ENCODE measurements around the gene MB21D2.
A peak's percentile ranks its signal among the peaks of the same experiment; 100 is the strongest.

Gene MB21D2

DNA sequence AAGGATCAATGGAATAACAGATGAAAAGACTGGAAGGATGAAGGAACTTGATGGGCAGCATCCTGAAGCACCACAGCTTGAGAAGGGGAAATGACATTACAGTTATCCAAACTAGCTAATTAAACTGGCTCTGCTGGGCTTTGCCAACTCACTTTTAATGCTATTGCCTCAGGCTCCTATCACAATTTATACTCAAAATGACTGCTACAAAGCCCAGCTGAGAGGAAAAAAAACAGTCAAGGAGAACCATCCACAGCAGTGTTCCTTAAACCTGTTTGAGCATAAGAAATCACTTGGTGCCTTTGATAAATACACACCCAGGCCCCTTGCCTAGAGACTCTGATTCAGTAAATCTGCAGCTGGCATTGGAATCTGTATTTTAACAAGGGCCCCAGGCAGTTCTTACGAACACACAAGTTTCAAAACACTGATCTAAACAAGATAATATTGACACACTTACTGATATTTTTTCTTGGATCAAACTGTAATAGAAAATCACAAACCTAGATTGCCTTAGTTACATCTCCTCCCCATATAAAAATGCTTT, 85.8 kb downstream of the MB21D2 start:
- no peak for DNase-seq

DNA sequence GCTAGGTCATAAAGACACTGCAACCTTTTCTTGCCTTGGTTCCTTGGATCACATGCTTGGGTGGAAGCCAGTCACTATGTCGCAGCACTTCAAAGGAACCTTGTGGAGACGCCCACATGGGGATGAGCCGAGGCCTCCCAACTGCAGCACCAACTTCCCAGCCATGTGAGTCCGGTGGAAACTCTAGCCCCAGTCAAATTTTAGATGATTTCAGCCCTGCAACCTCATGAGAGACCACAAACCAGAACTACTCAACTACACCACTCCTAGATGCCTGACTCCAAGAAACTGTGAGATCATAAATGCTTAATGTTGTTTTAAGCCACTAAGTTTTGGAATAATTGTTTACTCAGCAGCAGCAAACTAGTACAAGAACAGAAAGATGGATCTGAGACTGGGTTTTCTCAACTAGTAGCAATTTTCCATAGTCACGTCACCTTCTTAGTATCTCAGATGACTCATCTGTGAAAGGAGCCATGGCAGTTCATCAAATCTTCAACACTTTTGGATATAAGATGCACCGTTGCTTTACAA, 86.5 kb downstream of the MB21D2 start:
- no peak for DNase-seq

DNA sequence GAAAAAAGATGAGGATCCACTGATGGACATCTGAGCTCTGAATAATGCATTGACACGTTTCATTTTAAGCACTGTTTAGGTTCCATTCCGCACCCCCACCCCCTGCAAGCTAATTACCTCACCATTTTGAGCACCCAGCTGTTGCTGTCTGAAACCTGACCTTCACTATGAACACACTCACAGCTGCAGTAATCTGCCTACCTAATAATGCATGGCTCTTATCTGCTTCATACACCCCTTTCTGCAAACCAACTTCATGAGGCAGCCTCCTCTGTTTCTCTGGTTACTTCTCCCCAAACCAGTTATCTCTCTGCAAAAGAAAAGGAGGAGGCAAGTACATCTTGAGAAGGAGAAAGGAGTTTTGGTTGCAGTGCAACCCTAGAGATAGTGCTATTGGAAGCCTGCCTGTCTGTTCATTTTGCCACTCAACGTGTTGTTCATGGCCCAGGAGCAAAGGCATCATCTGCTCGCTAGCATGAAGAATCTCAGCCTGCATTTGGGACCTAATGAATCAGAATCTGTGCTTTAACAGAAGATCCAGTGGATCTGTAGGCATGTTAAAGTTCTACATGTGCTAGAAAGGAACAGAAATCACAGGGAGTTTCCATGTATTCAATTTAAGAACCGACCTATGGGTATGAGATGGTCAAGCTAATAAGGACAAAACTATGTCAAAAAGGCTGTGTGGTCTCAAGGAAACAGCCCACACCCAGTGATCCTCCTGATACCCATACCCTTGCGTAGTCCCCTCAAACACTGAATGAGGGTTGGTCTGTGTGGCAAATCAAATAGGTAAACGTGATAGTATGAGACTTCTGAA, 87.2 kb downstream of the MB21D2 start:
- DNase-seq = peak; percentile 39

DNA sequence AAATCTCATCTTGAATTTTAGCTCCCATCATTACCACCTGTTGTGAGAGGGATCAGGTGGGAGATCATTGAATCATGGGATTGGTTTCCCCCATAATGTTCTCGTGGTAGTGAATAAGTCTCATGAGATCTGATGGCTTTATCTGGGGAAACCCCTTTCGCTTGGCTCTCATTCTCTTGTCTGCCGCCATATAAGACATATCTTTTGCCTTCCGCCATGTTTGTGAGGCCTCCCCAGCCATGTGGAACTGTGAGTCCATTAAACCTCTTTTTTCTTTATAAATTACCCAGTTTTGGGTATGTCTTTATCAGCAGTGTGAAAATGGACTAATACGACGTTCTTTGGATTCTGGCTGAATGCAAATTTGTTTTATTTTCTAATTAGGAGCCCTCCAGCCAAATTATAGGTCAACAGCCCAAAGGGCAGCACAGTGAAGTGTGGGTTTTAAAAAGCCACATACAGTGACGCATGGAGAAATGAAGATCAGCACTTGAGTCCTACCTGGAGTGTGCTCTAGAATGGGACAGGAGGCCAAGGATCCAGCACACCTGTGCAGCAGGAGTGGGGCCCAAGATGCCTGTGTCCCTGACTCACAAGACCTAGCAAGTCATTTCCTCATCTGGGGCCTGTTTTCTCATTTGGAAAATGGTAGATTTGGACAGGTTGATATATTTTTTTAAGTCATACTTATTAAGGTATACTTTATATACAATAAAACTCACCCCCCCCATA, 89.6 kb downstream of the MB21D2 start:
- DNase-seq = no peak

DNA sequence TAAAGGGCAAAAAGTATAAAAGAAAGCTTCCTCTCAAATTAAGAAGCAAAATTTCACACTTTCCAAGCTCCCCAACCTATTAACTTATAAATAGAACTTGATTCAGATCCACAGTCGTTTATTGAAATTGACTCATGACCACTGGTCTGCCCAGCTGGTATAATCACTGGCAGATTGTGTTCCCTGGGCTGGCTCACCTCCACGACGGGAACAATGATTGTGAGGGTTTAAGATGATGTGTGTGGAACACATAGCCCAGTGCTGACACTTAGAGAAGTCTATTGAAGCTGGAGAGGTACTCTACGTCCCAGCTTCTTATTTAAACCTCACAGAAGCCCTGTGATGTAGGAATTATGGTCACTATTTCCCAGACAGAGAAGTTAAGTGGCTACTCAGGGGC, 90.4 kb downstream of the MB21D2 start:
- DNase-seq = no peak

DNA sequence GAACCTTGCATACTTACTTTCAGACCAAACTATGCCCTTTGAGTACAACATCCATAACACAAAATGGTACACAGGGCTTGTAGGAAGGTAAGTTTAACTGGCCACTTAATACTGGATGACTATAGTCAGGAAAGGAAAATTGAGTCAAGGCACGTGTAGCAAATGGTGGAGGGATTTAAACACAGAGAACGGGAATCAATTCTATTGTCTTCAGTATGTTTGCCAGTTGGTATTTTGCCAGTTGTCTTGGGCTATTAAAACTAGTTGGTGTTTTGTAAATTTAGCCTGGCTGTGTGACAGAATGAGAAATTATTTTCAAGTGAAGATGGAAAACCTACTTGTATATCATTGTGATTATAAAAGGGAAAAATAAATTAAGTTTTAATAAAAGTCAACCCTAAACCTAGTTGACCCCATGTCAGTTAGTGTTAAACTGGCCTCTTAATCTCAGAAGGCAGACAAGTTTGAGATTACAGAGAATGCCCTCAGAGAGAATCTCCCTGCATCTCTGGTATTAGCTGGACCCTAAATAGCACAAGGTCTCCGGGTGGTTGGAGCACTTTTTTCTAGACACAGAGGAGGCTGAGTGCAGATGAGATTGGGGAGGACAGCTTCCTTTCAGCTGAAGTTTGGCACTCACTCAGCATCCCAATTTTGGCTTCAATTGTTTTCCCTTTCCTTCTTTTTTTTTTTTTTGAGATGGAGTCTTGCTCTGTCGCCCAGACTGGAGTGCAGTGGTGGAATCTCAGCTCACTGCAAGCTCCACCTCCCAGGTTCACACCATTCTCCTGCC, 91.2 kb downstream of the MB21D2 start:
- DNase-seq = peak; percentile 27

DNA sequence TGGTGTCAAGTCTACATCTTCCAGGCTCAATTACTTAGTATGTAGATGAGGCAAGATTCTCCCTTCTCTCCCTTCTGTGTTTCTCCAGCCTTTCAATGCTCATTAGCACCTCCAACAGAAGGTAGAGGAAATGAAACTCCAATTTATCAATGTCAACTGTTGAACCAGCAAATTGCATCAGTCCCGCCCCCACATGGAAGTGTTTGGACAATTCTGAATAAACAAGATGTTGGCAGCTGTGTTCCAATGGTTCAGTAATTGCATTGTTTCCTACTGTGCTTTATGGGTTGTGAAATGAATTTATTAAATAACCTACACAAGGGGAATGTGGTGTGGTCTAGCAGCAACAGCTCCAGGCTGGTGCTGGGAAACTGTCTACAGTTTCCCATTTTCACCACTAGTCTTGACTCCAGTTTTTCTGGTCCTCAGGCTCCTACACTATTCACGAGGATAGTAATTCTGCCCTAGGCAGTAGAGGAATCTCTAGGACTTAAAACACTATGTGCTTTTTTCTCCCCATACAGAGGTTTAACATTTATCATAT, 91.9 kb downstream of the MB21D2 start:
- peak; percentile 85 for DNase-seq

DNA sequence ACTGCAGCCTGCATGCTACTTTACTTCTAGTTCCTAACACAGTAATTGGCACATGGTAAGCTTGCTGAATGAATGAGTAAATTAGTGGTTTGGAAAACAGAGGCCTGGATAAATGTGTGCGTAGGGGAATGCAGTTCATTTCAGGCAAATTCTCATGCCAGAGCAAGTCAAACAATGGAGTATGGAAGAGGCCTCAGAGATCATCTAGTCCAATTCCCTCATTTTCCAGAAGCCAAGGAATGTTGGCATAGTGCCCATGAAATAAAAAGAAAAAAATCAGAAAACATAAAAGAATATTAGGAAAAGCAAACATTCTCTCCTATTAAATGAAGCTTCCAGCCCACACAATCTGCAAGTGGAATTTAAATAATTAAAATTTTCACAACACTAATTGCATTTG, 92.4 kb downstream of the MB21D2 start:
- no peak for DNase-seq

DNA sequence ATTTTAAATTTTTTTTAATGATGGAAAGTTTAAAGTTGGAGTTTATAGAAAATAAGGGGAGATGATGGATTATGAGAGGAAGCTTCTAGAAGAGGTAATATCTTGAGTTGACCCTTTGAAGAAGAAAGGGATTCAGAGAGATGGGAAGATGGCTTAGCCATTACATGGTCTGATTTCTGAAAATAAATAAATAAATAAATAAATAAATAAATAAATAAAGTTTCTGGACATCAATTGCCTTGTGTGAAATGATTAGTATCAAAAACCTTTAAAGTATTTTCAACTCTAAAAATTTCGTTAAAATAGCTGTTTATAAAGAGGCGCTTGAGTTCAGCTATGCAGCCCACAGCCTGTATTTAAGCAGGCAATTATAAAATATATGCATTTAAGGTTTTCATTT, 93.3 kb downstream of the MB21D2 start:
- DNase-seq = no peak

DNA sequence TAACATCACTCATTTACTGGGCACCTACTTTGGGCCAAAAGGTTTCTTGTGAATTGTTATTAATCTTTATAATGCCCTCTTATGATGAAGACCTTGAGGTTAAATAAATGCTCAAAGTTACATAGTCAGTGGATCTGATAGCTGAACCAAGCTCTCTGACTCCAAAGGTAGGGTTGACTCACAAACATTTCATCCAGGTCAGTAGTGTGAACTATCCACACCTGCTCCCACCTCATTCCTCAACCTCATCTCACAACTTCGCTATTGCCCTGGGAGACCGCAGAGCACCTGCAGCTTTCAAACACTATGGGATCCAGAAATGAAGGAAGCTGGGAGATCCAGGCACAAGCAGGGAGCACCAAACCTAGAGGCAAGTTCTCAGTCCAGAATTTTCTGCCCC, 96.5 kb downstream of the MB21D2 start:
- no peak for DNase-seq

DNA sequence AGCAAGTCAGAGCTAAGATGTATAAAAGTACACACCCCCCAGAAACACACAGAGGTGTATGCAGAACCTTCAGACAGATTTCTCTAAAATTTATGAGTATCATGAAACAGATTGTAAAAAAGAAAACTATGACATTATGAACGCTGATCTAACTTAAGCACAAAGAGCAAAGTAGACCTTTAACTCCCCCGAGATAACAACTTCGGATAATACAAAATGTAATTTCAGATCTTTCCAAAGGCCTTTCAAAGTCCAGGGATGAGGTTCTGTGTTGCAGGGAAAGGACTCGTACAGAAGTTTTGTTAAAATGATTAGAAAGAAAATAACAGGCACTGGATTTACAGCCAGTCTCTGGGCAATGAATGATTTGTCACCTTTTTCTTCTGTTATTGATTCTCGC, 97.5 kb downstream of the MB21D2 start:
- DNase-seq = no peak

DNA sequence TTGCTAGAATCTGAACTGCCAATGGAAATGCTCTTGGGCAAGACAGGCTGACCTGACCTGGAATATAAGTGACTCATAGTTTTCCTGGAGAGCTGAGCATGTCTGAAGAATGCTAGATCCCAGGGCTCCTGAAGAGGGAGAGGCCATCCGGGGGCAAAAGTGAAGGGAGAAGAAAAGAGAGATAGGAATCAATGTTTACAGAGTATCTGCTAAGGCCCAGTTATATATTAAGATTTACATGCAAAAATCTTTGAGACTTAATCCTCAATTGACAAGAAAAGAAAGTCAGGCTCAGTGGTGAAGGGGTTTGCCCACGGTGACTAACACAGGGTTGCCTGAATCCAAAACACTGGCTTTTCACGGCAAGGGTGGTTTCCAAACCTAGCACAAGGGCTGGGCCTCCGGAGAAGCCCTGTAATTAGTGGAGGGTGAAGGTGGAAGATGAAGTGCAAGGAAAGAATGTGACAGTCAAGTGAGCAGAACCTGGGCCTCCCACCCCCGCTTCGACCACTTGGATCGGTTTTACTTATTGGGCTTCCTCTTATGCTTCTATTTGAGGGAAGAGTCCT, 98.6 kb downstream of the MB21D2 start:
- DNase-seq = no peak

DNA sequence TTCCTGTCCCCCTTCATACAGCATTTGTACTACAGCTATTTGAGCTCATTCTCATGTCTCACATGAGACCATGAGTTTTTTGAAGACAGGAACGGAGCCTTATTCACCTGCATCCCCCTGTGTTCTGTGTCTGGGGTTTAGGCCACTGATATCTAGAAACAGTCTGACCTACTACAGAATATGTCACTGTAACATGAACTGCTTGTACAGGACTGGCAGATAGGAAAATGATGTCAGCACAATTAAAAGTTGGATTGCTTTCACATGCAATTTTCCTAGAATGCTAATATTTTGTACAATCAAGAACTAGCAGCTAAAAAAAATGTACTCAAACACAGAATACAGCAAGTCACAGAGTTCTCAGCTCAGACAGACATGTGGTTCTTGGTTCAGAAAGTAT, 99.5 kb downstream of the MB21D2 start:
- peak; percentile 21 for DNase-seq

DNA sequence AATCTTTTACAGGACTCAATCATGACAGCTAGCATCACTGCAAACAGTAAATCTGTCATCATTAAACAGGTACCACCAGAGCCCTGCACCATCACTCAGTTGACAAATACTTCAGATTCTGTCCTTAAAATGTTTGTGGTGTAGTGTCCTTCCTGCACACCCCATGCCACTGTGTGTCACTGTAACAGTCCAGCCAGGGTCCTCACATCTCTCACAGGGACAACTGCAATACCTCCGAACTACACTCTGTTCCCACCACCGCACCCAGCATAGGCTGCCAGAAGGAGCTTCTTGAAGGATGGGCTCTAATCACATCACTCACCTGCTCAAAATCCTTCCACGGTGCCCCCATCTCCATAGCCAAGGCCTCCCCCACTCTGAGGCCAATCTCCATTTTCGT, 100.2 kb downstream of the MB21D2 start:
- DNase-seq = no peak

DNA sequence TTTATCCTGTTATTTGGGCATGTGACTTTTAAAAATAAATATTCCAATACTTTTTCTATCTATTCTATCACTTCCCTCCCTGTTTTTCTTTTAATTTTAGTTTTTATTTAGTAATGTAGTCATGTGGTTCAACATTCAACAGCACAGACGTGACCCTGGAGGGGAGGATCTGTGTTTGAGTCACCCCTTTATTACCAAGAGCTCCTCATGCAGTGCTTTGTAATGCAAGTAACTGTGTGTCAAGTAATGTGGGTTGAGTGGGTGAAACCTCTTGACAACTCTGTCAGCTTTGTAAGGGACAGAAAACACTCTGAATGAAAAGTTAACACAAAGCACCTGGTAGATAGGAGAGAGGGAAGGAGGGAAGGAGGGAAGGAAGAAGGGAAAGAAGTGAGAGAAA, 100.6 kb downstream of the MB21D2 start:
- DNase-seq = no peak

DNA sequence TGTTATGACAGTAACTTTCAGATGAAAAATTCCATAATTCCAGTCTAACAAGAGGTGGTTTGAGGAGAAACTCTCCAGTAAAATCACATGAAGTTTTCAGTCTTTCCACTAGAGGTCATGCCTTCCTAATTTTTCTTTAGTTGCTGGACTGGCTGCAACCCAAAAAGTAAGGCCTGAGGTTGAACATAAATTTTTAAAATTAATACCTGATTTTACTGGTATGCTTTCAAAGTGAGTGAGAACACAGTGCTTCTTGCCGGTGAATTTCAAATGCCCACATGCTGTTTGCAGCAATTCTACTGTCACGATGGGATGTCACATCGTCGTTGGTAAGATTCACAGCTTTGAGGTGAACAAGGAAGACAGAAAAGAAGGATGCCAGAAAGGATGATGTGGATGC, 101.3 kb downstream of the MB21D2 start:
- peak; percentile 87 for DNase-seq

DNA sequence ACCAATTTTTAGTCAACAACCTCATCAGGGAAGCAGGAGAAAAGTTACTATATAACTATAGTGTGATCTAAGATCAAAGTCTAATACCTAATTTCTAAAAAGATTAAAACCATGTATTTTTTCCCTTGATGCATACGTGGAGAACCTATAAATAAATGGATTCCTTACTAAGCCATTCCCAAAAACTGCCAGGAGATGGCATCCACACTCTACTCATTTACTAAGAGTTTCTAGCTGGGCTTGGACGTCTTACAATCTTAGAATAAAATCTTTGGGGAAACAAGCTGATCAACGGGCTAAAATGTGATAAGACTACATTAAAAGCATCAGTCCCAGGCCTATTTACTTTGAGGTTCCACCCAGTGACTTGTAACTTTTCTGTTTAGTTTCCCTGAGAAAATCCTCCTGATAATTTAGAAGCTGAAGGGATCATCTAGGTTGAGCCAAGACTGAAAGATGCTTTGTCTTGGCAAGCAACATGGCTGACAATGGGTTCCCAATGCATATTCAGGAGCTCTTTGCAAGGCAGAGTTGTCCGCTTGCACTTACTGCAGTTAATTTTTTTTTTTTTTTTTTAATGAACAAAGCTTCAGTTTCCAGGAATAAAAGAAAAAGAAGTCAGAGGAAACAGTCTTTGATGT, 104.8 kb downstream of the MB21D2 start:
- DNase-seq = peak; percentile 39

DNA sequence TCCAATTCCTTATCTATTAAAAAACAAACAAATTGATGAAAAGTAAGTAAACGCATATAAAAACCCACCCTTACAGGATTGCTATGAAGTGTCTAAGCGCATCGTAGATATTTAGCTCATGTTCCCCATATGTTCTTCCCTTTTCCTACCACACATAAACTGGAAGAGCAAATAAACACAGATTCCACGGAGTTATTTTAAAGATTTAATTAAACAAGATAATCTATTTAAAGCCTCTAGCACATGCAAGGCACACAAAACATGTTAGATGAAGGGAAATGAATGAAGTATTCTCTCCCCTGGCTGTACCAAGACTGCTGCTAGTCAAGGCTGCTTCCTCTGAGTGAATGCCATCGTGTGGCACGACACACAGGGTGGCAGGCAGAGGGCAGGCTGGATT, 111.9 kb downstream of the MB21D2 start:
- no peak for DNase-seq

DNA sequence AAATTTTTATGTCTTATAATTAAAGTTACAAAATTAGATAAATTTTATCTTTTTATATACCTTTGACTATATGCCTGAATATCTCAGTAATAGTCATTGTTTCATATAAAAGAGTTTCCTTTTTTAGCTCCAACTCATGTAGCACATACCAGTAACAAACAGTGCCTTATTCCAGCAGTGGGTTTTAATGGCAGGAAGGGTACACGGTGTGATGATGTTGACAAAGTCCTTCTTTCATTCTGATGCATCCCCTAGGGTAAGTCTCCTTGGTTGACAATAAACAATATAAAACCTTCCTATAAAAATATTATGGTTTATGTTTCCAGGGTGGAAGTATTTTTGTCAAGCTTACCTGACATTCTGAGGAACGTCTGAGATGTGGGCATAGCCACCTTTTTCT, 113.2 kb downstream of the MB21D2 start:
- no peak for DNase-seq

DNA sequence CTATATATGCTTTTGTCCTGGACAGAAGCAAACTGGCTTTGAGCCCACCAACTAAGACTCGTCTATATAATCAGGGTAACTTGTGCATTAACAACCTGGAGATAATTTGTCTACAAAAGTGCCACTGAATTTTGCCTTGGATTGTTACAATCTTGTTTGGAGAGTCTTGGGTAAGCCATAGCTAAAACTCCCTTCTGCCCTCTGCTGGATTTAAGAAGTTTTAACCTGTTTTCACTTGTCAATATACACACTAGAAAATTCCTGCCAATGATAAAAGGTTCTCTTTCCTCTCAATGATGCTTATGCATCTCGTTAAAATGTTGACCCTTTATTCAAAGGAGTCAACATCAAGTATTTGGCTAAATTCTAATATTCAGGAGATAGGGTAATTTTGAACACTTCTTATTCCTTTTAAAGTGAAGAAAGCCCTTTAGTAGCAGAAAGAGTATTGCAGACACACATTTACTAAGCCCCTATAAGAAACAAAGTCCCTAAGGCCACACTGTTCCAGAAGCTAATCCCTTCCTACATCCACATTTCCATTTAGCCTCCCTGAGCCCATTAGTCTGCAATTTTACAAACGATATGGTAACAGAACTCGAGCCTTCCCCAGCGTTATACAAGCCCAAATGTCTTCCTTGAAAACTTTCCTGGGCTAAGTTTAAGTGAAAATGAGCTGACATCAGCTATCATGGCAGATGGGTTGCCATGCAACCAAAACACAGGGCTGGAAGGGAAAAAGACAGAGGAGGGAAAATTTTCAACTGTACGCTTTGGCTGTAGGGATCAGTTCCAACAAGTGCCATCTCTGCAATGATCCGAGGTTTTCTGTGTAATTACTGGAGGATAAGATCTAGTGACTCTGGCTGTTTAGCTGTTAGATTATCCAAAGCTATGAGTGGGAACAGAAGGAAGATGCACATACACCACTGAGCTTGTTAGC, 114.4 kb downstream of the MB21D2 start:
- DNase-seq = peak; percentile 54

DNA sequence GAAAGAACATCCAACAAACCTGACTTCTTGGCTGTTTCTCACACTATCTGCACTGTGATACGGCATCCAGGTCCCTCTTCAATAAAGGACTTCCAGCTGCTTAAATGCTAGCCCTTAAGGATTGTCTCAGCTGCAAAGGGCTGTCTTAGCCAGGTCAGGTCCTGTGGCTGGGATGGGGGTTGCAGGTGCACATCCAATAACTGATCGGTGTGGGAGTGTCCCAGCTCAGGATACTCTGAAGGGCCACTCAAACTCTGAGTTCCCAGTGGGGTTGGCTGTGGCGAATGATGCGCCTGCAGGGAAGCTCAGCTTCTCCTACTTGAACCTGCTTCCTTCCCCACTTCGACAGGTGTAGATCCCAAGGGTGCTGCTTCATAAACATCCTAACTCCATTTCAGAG, 115.7 kb downstream of the MB21D2 start:
- no peak for DNase-seq

Data from NCI-H1092 treated with DMSO at 0.1 percent for 48 hours (cell line).